Transverse colon (tissue), 4 donors: Measurements from ENCODE around the gene METTL24.

Experiments used
- POLR2A ChIP-seq: fragments of 450-650 bp; IDR thresholded peaks from one replicate; pipeline ENCODE4 v1.6.1; 2016; ENCODE audit warnings: antibody characterized with exemption, mild to moderate bottlenecking, moderate library complexity
- POLR2AphosphoS5 ChIP-seq, 3 donors: sonication (generic); formaldehyde crosslinking; IDR thresholded peaks; one replicate each; pipeline ENCODE4 v1.6.1; 2016; ENCODE audit warnings: antibody characterized with exemption in 3 of 3
- TF ChIP-seq, protein P1 (sequence below), 5 experiments: fragments of 200-600 bp in 3 of 5; fragments of 450-650 bp in 2 of 5; sonication (generic) in 3 of 5; IDR thresholded peaks; 1 replicate in 2 of 5; 2 replicates in 3 of 5; pipeline ENCODE4 v1.5.1; 2016 to 2017; ENCODE audit warnings: antibody characterized with exemption in 5 of 5, inconsistent platforms in 3 of 5, mild to moderate bottlenecking in 2 of 5, moderate library complexity in 1 of 5

DNA sequence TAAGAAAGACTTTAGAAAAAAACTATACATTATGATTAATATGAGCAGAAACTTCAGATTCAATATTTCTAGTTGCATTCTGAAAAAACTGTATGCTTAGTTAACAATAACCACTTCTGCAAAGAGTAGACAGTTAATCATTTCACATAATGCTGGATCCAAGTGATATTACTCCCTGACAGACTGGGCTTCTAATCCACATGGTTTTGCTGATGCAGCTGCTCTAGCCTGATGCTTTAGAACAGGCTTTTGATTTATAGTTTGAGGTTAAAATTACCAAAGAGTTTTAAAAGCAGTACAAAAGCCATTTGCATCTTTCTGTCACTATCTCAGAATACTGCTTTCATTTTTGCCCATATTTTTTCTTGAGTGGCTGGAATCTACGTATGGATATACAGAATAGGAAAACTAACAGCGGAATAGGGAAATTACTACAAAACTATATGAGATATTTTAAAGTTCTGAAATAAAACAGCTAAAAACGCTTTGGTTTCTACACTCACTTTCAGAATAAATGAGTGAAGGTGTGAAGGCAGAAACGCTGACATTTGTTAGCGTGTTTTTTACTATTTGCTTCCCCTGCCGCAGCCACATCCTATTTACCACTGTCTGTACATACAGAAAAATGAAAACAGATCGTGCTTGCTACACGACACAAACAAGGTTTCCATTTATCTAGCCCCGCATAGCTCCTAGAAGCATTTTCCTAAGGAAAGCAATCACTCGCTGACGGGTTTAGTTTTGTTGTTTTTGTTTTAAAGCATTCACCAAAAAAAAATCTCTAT lies 61.7 kb downstream of the METTL24 start:
- TF ChIP-seq, protein P1, sequence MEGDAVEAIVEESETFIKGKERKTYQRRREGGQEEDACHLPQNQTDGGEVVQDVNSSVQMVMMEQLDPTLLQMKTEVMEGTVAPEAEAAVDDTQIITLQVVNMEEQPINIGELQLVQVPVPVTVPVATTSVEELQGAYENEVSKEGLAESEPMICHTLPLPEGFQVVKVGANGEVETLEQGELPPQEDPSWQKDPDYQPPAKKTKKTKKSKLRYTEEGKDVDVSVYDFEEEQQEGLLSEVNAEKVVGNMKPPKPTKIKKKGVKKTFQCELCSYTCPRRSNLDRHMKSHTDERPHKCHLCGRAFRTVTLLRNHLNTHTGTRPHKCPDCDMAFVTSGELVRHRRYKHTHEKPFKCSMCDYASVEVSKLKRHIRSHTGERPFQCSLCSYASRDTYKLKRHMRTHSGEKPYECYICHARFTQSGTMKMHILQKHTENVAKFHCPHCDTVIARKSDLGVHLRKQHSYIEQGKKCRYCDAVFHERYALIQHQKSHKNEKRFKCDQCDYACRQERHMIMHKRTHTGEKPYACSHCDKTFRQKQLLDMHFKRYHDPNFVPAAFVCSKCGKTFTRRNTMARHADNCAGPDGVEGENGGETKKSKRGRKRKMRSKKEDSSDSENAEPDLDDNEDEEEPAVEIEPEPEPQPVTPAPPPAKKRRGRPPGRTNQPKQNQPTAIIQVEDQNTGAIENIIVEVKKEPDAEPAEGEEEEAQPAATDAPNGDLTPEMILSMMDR (IDR thresholded peaks at IDR 0.05): no peak
- TF ChIP-seq POLR2A (no peak), POLR2AphosphoS5 (IDR thresholded peaks at IDR 0.05) (no peak)
